DOHH2 (cell line): Measurements from ENCODE around the gene MACROD2.

ENCODE experiments used
- H3F3A ChIP-seq: fragments of 200-600 bp; sonication (generic), shearing (Covaris generic); 2 replicates; pipeline ENCODE4 v1.6.0; 2016; ENCODE audit warnings: antibody characterized with exemption, mild to moderate bottlenecking; ENCODE audit not compliant: control insufficient read depth, insufficient read depth
- H3K27ac ChIP-seq: fragments of 200-600 bp; sonication (generic); 2 replicates; pipeline ENCODE4 v1.5.1; 2014; ENCODE audit warnings: low read depth, mild to moderate bottlenecking, low read length, moderate library complexity
- H3K27me3 ChIP-seq: fragments of 200-600 bp; sonication (generic); 2 replicates; pipeline ENCODE4 v1.6.1; 2014; ENCODE audit warnings: mild to moderate bottlenecking, low read length, mixed read lengths; ENCODE audit not compliant: control insufficient read depth
- H3K36me3 ChIP-seq: fragments of 200-600 bp; sonication (generic); 2 replicates; pipeline ENCODE4 v1.6.1; 2014; ENCODE audit warnings: mild to moderate bottlenecking, low read length, moderate library complexity, mixed read lengths; ENCODE audit not compliant: control insufficient read depth
- H3K4me1 ChIP-seq: fragments of 200-600 bp; sonication (generic); 2 replicates; pipeline ENCODE4 v1.6.1; 2014; ENCODE audit warnings: mild to moderate bottlenecking, low read length, mixed read lengths; ENCODE audit not compliant: control insufficient read depth
- H3K4me2 ChIP-seq: fragments of 200-600 bp; sonication (generic); 2 replicates; pipeline ENCODE4 v1.6.0; 2014; ENCODE audit warnings: mild to moderate bottlenecking, low read length, moderate library complexity
- H3K4me3 ChIP-seq: fragments of 200-600 bp; sonication (generic); 2 replicates; pipeline ENCODE4 v1.5.1; 2014; ENCODE audit warnings: mild to moderate bottlenecking, low read length, mixed read lengths
- H3K79me2 ChIP-seq: fragments of 200-600 bp; sonication (generic); 2 replicates; pipeline ENCODE4 v1.6.1; 2014; ENCODE audit warnings: mild to moderate bottlenecking, low read length, mixed read lengths; ENCODE audit not compliant: control insufficient read depth
- H3K9me2 ChIP-seq: fragments of 200-600 bp; sonication (generic); replicated peaks from 2 replicates; pipeline ENCODE4 v1.6.1; 2014; ENCODE audit warnings: mild to moderate bottlenecking, low read length, mixed read lengths; ENCODE audit not compliant: control insufficient read depth
- H3K9me3 ChIP-seq: fragments of 200-600 bp; sonication (generic); 2 replicates; pipeline ENCODE4 v1.6.1; 2014; ENCODE audit warnings: antibody characterized with exemption, low read length, mixed read lengths; ENCODE audit not compliant: control insufficient read depth, insufficient read depth
- H4K20me1 ChIP-seq: fragments of 200-600 bp; sonication (generic); 2 replicates; pipeline ENCODE4 v1.6.0; 2014; ENCODE audit warnings: low read depth, mild to moderate bottlenecking, antibody characterized with exemption, low read length, moderate library complexity; ENCODE audit not compliant: control insufficient read depth, insufficient read depth
- EZH2phosphoT487 ChIP-seq: fragments of 200-600 bp; sonication (generic); IDR thresholded peaks from 2 replicates; pipeline ENCODE4 v1.6.1; 2017; ENCODE audit warnings: borderline replicate concordance, mild to moderate bottlenecking, antibody characterized with exemption, low read length, moderate library complexity, mixed read lengths
- TF ChIP-seq, protein P1 (sequence below): fragments of 200-600 bp; sonication (generic); IDR thresholded peaks from one replicate; pipeline ENCODE4 v1.5.1; 2014; ENCODE audit warnings: antibody characterized with exemption, mild to moderate bottlenecking, low read depth, low read length; ENCODE audit not compliant: poor library complexity, severe bottlenecking

The MACROD2 gene

DNA sequence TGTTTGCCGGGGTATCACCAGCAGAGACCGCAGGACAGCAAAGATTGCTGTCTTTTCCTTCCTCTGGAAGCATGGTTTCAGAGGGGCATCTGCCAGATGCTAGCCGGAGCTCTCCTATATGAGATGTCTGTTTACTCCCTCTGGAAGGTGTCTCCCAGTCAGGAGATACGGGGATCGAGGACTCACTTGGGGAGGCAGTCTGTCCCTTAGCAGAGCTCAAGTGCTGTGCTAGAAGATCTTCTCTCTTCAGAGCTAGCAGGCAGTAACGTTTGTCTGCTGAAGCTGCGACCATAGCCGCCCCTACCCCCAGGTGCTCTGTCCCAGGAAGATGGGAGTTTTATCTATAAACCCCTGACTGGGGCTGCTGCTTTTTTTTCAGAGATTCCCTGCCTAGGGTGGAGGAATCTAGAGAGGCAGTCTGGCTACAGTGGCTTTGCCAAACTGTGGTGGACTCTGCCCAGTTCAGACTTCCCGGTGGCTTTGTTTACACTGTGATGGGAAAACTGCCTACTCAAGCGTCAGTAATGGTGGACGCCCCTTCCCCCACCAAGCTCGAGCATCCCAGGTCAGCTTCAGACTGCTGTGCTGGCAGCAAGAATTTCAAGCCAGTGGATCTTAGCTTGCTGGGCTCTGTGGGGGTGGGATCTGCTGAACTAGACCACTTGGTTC is 475.0 kb downstream of the MACROD2 start:
- H3K4me3 ChIP-seq: no peak overlapping the region
- no peaks in the 10 kb centered on the region for H3K9me2 ChIP-seq
- H3K27me3 ChIP-seq: no peaks in the 10 kb centered on the region
- H3F3A ChIP-seq: no peaks in the 10 kb centered on the region
- no peak overlapping the region for H3K4me2 ChIP-seq
- H3K4me1 ChIP-seq: no peaks in the 10 kb centered on the region
- no peaks in the 10 kb centered on the region for H3K9me3 ChIP-seq
- no peak overlapping the region for H3K27ac ChIP-seq
- no peaks in the 10 kb centered on the region for H3K36me3 ChIP-seq
- H3K79me2 ChIP-seq: no peaks in the 10 kb centered on the region
- TF ChIP-seq, protein P1, sequence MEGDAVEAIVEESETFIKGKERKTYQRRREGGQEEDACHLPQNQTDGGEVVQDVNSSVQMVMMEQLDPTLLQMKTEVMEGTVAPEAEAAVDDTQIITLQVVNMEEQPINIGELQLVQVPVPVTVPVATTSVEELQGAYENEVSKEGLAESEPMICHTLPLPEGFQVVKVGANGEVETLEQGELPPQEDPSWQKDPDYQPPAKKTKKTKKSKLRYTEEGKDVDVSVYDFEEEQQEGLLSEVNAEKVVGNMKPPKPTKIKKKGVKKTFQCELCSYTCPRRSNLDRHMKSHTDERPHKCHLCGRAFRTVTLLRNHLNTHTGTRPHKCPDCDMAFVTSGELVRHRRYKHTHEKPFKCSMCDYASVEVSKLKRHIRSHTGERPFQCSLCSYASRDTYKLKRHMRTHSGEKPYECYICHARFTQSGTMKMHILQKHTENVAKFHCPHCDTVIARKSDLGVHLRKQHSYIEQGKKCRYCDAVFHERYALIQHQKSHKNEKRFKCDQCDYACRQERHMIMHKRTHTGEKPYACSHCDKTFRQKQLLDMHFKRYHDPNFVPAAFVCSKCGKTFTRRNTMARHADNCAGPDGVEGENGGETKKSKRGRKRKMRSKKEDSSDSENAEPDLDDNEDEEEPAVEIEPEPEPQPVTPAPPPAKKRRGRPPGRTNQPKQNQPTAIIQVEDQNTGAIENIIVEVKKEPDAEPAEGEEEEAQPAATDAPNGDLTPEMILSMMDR: no peak
- TF ChIP-seq EZH2phosphoT487: no peak
- no peaks in the 10 kb centered on the region for H4K20me1 ChIP-seq

DNA sequence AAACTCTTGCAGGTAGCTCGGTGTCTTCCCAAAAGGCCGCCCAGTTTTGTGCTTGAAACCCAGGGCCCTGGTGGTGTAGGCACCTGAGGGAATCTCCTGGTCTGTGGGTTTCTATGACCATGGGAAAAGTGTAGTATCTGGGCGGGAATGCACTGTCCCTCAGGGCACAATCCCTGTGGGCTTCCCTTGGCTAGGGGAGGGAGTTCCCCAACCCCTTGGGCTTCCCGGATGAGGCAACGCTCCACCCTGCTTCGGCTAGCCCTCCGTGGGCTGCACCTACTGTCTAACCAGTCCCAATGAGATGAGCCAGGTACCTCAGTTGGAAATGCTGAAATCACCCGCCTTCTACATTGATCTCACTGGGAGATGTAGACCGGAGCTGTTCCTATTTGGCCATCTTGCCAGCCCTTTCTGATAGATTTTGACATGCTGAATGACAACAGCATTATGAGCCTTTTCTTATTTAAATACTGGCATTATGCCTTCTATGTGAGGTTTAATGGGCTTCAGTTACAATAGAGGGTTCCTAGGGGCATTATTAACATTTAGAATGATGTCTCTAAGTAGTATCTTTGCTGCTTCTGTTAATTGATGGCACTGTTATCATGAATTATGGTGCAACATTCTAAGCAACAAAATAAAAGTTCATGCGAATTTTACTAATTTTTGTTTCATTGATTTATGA is 475.8 kb downstream of the MACROD2 start:
- H3K4me2 ChIP-seq: no peak overlapping the region
- no peak overlapping the region for H3K4me3 ChIP-seq
- no peak for TF ChIP-seq EZH2phosphoT487
- TF ChIP-seq, protein P1: no peak
- H3K36me3 ChIP-seq: no peaks in the 10 kb centered on the region
- no peak overlapping the region for H3K27ac ChIP-seq
- no peaks in the 10 kb centered on the region for H3K9me3 ChIP-seq
- no peaks in the 10 kb centered on the region for H3F3A ChIP-seq
- no peaks in the 10 kb centered on the region for H3K4me1 ChIP-seq
- no peaks in the 10 kb centered on the region for H4K20me1 ChIP-seq
- no peaks in the 10 kb centered on the region for H3K9me2 ChIP-seq
- H3K27me3 ChIP-seq: no peaks in the 10 kb centered on the region
- H3K79me2 ChIP-seq: no peaks in the 10 kb centered on the region

- Histone ChIP-seq H3K9me2 (no peaks in the 10 kb centered on the region), H4K20me1 (no peaks in the 10 kb centered on the region), H3K27me3 (no peaks in the 10 kb centered on the region), H3K4me2 (no peak overlapping the region), H3K4me1 (no peaks in the 10 kb centered on the region), H3K36me3 (no peaks in the 10 kb centered on the region), H3K27ac (no peak overlapping the region), H3K9me3 (no peaks in the 10 kb centered on the region), H3K4me3 (no peak overlapping the region), H3K79me2 (no peaks in the 10 kb centered on the region), H3F3A (no peaks in the 10 kb centered on the region)
- TF ChIP-seq, protein P1: no peak
- no peak for TF ChIP-seq EZH2phosphoT487
These were observed 481.8 kb downstream of the MACROD2 start for GRCh38 chr20:14477125-14477524.
